Measurements from ENCODE around the gene LIM2.

LIM2 gene

GRCh38 chr19:51338563-51339312, 49.0 kb downstream of the LIM2 start:
- FAIRE-seq = no peak

DNA sequence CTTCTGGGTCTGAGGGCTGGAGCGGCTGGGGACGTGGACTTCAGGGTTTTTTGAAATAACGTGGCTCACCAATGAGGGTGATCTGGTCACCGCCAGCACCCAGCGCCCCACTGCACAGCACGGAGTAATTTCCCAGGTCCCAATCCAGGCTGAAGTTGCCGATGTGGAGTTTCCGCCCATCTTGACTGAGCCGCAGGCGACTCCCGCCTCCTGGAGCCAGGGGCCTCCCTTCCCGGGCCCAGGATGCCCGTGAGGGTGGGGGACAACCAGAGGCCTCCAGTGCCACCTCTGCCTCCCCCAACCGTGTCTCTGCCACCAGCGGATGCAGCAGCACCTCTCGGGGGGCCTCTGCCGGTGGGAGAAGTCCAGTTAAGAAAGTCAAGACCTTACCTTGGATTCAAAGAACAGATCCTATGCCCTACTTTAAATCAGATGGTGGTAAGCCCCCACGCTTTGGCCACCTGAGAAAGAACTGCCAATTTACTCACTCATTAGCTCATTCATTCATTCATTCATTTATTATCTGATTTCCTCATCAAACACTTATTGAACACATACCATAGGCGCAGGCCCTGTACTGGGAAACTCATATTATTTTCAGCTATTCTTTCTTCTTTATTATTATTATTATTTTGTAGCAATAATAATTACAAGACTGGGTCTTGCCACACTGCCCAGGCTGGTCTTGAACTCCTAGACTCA, 49.8 kb downstream of the LIM2 start:
- no peak for FAIRE-seq

GRCh38 chr19:51337141-51337860, 50.5 kb downstream of the LIM2 start:
- no peak for FAIRE-seq

- FAIRE-seq = no peak
Observed at GRCh38 chr19:51333836-51334460, 53.8 kb downstream of the LIM2 start.

GRCh38 chr19:51331716-51332115, 56.1 kb downstream of the LIM2 start:
- FAIRE-seq = no peak

DNA sequence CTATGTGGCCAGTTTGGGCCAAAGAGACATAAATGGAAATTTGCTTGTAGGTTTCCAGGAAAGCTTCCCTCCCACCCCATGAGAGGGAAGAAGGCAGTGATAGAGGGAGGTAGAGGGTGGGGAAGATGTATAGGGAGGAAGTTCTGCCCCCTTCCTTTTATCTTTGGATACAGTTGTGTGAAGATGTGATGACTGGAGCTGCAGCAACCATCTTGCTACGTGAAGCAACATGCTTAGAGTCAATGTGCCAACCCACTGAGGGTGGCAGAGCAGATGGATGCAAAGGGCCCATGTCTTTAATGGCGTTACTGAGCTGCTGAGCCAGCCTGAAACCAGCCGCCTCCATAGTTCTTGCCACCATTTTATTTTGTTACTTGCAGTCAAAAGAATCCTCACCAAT, 56.6 kb downstream of the LIM2 start:
- no peak for FAIRE-seq

- no peak for FAIRE-seq
Observed at GRCh38 chr19:51330366-51330765, 57.4 kb downstream of the LIM2 start.
